Fibroblast of lung (primary cell): Measurements from ENCODE around the gene TRNP1. TPM values are rescaled to one million over a fixed set of nuclear protein-coding genes. Genes with fewer than 3 reads are reported as not detected.

ENCODE experiments used
- DNase-seq, 2 donors: peaks; one replicate each; pipeline versions ENCODE4 v3.0.0 to v3.0.0-alpha.2; 2010; ENCODE audit warnings: low read depth in 2 of 2
- H2AFZ ChIP-seq: 2 replicates; pipeline ENCODE4 v1.5.1; 2012; ENCODE audit warnings: low read length, control low read depth, inconsistent platforms
- H3K27ac ChIP-seq: 2 replicates; pipeline ENCODE4 v1.5.1; 2011; ENCODE audit warnings: low read length, control low read depth; ENCODE audit not compliant: insufficient read depth
- H3K27me3 ChIP-seq: 2 replicates; pipeline ENCODE4 v1.5.1; 2011; ENCODE audit warnings: mild to moderate bottlenecking, low read length; ENCODE audit not compliant: control insufficient read depth, insufficient read depth
- H3K36me3 ChIP-seq: 2 replicates; pipeline ENCODE4 v1.5.1; 2011; ENCODE audit warnings: low read length; ENCODE audit not compliant: control insufficient read depth, insufficient read depth
- H3K4me1 ChIP-seq: 2 replicates; pipeline ENCODE4 v1.5.1; 2011; ENCODE audit warnings: low read length; ENCODE audit not compliant: control insufficient read depth, insufficient read depth; ENCODE audit errors: extremely low read depth
- H3K4me2 ChIP-seq: 2 replicates; pipeline ENCODE4 v1.5.1; 2011; ENCODE audit warnings: low read length, control low read depth; ENCODE audit not compliant: insufficient read depth; ENCODE audit errors: extremely low read depth
- H3K4me3 ChIP-seq, 4 experiments: fragments of 200-600 bp in 1 of 4; sonication (generic) in 1 of 4; replicated peaks in 1 of 4; 2 replicates each; pipeline ENCODE4 v1.5.1; 2011 to 2016; ENCODE audit warnings: low read length in 4 of 4, low read depth in 3 of 4, mild to moderate bottlenecking in 3 of 4, control low read depth in 2 of 4, inconsistent platforms in 1 of 4, mixed read lengths in 1 of 4; ENCODE audit not compliant: insufficient read depth in 1 of 4; ENCODE audit errors: control extremely low read depth in 1 of 4
- H3K79me2 ChIP-seq: 2 replicates; pipeline ENCODE4 v1.5.1; 2012; ENCODE audit warnings: mild to moderate bottlenecking, low read length, inconsistent platforms; ENCODE audit not compliant: control insufficient read depth, insufficient read depth
- H3K9ac ChIP-seq: 2 replicates; pipeline ENCODE4 v1.5.1; 2011; ENCODE audit warnings: mild to moderate bottlenecking, low read length, control low read depth; ENCODE audit not compliant: insufficient read depth
- H3K9me3 ChIP-seq: 2 replicates; pipeline ENCODE4 v1.5.1; 2012; ENCODE audit warnings: low read depth, low read length; ENCODE audit not compliant: control insufficient read depth, insufficient read depth
- H4K20me1 ChIP-seq: 2 replicates; pipeline ENCODE4 v1.5.1; 2011; ENCODE audit warnings: low read length; ENCODE audit not compliant: control insufficient read depth, insufficient read depth; ENCODE audit errors: extremely low read depth
- CTCF ChIP-seq, 2 donors: IDR thresholded peaks in 1 of 2; conservative IDR thresholded peaks in 1 of 2; 1 replicate in 1 of 2; 2 replicates in 1 of 2; pipeline ENCODE4 v1.5.1; 2011 to 2012; ENCODE audit warnings: low read length in 2 of 2, control low read depth in 1 of 2, inconsistent platforms in 1 of 2, low read depth in 1 of 2, mild to moderate bottlenecking in 1 of 2
- EZH2 ChIP-seq: IDR thresholded peaks from 2 replicates; pipeline ENCODE4 v1.5.1; 2012; ENCODE audit warnings: low read length, control low read depth, mild to moderate bottlenecking; ENCODE audit errors: missing control alignments
- polyA plus RNA-seq, 2 donors: library from polyadenylated mRNA; depleted of rRNA in 1 of 2; stranded (reverse) in 1 of 2; unstranded in 1 of 2; fragments of >200 nt; gene quantifications; 2 replicates each; pipeline ENCODE4 v1.2.1, GENCODE V29; 2011 to 2012; ENCODE audit warnings: missing spikeins in 1 of 2
- total RNA-seq: library from RNA; depleted of rRNA; stranded (reverse); fragments of >200 nt; gene quantifications from 2 replicates; pipeline ENCODE4 v1.2.1, GENCODE V29; 2014

The TRNP1 gene
- total and polyA plus RNA-seq, 2 donors (not counting 1 experiment from before 2014, with no cell fraction given): 16.2 to 32.6 TPM

GRCh38 chr1:26960625-26960966 lies 32.9 kb upstream of the TRNP1 start:
- peaks cover 7% of the 10 kb centered on the region for H3K4me1 ChIP-seq
- H2AFZ ChIP-seq: no peak overlapping the region
- no peaks in the 10 kb centered on the region for H3K36me3 ChIP-seq
- H3K9ac ChIP-seq: no peak overlapping the region
- H4K20me1 ChIP-seq: no peaks in the 10 kb centered on the region
- no peak overlapping the region for H3K4me2 ChIP-seq
- H3K4me3 ChIP-seq: peak overlapping the region in 1 of 4 experiments; percentile 14
- no peak overlapping the region for H3K27ac ChIP-seq
- DNase-seq: no peak
- TF ChIP-seq CTCF (conservative IDR thresholded peaks at IDR 0.05 in 1 of 2, IDR thresholded peaks at IDR 0.05 in 1 of 2; ENCODE audit: low read depth in 1 of 2, low read length in 2 of 2): no peak
- no peak for TF ChIP-seq EZH2
- peaks cover 23% of the 10 kb centered on the region for H3K27me3 ChIP-seq
- no peaks in the 10 kb centered on the region for H3K79me2 ChIP-seq
- H3K9me3 ChIP-seq: no peaks in the 10 kb centered on the region

- no peaks in the 10 kb centered on the region for H3K9me3 ChIP-seq
- DNase-seq: peak; percentile 87 to 98
- no peak overlapping the region for H3K9ac ChIP-seq
- H4K20me1 ChIP-seq: no peaks in the 10 kb centered on the region
- no peak overlapping the region for H2AFZ ChIP-seq
- H3K79me2 ChIP-seq: no peaks in the 10 kb centered on the region
- H3K27ac ChIP-seq: no peak overlapping the region
- H3K27me3 ChIP-seq: peaks cover 23% of the 10 kb centered on the region
- no peak for TF ChIP-seq CTCF (conservative IDR thresholded peaks at IDR 0.05 in 1 of 2, IDR thresholded peaks at IDR 0.05 in 1 of 2; ENCODE audit: low read depth in 1 of 2, low read length in 2 of 2)
- TF ChIP-seq EZH2: no peak
- no peaks in the 10 kb centered on the region for H3K36me3 ChIP-seq
- H3K4me1 ChIP-seq: peaks cover 7% of the 10 kb centered on the region
- no peak overlapping the region for H3K4me3 ChIP-seq
- no peak overlapping the region for H3K4me2 ChIP-seq
Observed at GRCh38 chr1:26961826-26962225, 31.7 kb upstream of the TRNP1 start.

GRCh38 chr1:26965213-26965612 lies 28.3 kb upstream of the TRNP1 start:
- H3K27me3 ChIP-seq: peaks cover 7% of the 10 kb centered on the region
- TF ChIP-seq CTCF (conservative IDR thresholded peaks at IDR 0.05 in 1 of 2, IDR thresholded peaks at IDR 0.05 in 1 of 2; ENCODE audit: low read depth in 1 of 2, low read length in 2 of 2) (no peak), EZH2 (no peak)
- no peaks in the 10 kb centered on the region for H3K79me2 ChIP-seq
- no peak for DNase-seq
- no peaks in the 10 kb centered on the region for H4K20me1 ChIP-seq
- H3K36me3 ChIP-seq: no peaks in the 10 kb centered on the region
- H3K9me3 ChIP-seq: no peaks in the 10 kb centered on the region
- no peak overlapping the region for H3K27ac ChIP-seq
- H3K4me1 ChIP-seq: peaks cover 7% of the 10 kb centered on the region
- no peak overlapping the region for H3K4me3 ChIP-seq
- no peak overlapping the region for H2AFZ ChIP-seq
- H3K9ac ChIP-seq: no peak overlapping the region
- no peak overlapping the region for H3K4me2 ChIP-seq
